Measurements from ENCODE around the gene MGAT1. TPM values are rescaled to one million over a fixed set of nuclear protein-coding genes. Genes with fewer than 3 reads are reported as not detected.

Gene MGAT1
- total and polyA plus RNA-seq, 2 of the 8 experiments (the other 6 are each of a cell fraction or from before 2014, with no cell fraction given): 66.8 to 77.0 TPM

DNA sequence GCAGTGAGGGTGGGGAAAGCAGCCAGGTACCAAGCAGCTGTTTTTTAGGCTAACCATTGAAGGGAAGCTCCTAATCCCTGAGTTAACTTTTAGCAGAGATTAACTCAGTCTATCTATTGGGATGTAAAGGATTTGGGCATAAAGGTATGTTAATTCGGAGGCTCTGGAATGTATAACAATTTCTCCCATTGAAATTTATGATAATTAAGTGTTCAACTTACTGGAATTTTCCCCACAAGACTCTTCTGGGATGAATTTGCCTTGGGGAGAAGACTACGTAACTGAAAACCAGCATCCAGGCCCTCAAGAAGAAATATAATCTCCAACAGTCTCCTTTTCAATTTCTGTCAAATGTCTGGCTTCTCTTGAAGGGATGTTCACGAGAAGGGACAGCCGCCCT is 34.9 kb upstream of the MGAT1 start (continued):
- TF ChIP-seq, protein P1, sequence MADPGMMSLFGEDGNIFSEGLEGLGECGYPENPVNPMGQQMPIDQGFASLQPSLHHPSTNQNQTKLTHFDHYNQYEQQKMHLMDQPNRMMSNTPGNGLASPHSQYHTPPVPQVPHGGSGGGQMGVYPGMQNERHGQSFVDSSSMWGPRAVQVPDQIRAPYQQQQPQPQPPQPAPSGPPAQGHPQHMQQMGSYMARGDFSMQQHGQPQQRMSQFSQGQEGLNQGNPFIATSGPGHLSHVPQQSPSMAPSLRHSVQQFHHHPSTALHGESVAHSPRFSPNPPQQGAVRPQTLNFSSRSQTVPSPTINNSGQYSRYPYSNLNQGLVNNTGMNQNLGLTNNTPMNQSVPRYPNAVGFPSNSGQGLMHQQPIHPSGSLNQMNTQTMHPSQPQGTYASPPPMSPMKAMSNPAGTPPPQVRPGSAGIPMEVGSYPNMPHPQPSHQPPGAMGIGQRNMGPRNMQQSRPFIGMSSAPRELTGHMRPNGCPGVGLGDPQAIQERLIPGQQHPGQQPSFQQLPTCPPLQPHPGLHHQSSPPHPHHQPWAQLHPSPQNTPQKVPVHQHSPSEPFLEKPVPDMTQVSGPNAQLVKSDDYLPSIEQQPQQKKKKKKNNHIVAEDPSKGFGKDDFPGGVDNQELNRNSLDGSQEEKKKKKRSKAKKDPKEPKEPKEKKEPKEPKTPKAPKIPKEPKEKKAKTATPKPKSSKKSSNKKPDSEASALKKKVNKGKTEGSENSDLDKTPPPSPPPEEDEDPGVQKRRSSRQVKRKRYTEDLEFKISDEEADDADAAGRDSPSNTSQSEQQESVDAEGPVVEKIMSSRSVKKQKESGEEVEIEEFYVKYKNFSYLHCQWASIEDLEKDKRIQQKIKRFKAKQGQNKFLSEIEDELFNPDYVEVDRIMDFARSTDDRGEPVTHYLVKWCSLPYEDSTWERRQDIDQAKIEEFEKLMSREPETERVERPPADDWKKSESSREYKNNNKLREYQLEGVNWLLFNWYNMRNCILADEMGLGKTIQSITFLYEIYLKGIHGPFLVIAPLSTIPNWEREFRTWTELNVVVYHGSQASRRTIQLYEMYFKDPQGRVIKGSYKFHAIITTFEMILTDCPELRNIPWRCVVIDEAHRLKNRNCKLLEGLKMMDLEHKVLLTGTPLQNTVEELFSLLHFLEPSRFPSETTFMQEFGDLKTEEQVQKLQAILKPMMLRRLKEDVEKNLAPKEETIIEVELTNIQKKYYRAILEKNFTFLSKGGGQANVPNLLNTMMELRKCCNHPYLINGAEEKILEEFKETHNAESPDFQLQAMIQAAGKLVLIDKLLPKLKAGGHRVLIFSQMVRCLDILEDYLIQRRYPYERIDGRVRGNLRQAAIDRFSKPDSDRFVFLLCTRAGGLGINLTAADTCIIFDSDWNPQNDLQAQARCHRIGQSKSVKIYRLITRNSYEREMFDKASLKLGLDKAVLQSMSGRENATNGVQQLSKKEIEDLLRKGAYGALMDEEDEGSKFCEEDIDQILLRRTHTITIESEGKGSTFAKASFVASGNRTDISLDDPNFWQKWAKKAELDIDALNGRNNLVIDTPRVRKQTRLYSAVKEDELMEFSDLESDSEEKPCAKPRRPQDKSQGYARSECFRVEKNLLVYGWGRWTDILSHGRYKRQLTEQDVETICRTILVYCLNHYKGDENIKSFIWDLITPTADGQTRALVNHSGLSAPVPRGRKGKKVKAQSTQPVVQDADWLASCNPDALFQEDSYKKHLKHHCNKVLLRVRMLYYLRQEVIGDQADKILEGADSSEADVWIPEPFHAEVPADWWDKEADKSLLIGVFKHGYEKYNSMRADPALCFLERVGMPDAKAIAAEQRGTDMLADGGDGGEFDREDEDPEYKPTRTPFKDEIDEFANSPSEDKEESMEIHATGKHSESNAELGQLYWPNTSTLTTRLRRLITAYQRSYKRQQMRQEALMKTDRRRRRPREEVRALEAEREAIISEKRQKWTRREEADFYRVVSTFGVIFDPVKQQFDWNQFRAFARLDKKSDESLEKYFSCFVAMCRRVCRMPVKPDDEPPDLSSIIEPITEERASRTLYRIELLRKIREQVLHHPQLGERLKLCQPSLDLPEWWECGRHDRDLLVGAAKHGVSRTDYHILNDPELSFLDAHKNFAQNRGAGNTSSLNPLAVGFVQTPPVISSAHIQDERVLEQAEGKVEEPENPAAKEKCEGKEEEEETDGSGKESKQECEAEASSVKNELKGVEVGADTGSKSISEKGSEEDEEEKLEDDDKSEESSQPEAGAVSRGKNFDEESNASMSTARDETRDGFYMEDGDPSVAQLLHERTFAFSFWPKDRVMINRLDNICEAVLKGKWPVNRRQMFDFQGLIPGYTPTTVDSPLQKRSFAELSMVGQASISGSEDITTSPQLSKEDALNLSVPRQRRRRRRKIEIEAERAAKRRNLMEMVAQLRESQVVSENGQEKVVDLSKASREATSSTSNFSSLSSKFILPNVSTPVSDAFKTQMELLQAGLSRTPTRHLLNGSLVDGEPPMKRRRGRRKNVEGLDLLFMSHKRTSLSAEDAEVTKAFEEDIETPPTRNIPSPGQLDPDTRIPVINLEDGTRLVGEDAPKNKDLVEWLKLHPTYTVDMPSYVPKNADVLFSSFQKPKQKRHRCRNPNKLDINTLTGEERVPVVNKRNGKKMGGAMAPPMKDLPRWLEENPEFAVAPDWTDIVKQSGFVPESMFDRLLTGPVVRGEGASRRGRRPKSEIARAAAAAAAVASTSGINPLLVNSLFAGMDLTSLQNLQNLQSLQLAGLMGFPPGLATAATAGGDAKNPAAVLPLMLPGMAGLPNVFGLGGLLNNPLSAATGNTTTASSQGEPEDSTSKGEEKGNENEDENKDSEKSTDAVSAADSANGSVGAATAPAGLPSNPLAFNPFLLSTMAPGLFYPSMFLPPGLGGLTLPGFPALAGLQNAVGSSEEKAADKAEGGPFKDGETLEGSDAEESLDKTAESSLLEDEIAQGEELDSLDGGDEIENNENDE (IDR thresholded peaks at IDR 0.05; ENCODE audit: insufficient replicate concordance, low read length): no peak
- TF ChIP-seq NANOG (IDR thresholded peaks at IDR 0.05; ENCODE audit: insufficient read depth, low read depth, low read length, poor library complexity, severe bottlenecking) (no peak), CHD2 (IDR thresholded peaks at IDR 0.05; ENCODE audit: low read length) (no peak), GTF2F1 (IDR thresholded peaks at IDR 0.05; ENCODE audit: borderline replicate concordance, low read depth, low read length) (no peak), BCL11A (IDR thresholded peaks at IDR 0.05; ENCODE audit: low read depth in 2 of 2, low read length in 2 of 2) (no peak), CBX5 (IDR thresholded peaks at IDR 0.05; ENCODE audit: low read depth, low read length) (no peak), NRF1 (IDR thresholded peaks at IDR 0.05; ENCODE audit: low read depth, low read length) (no peak), RXRA (IDR thresholded peaks at IDR 0.05; ENCODE audit: insufficient read depth, low read depth, low read length) (no peak)
